Muscle layer of duodenum (tissue), 2 donors: Measurements from ENCODE around the gene PSEN2.

Experiments used
- H3K27ac ChIP-seq: one replicate; pipeline ENCODE4 v1.7.0; 2013; ENCODE audit warnings: mild to moderate bottlenecking, low read length
- H3K27me3 ChIP-seq: one replicate; pipeline ENCODE4 v1.7.0; 2013; ENCODE audit warnings: low read depth, mild to moderate bottlenecking, control low read depth, low read length
- H3K36me3 ChIP-seq, 2 donors: one replicate each; pipeline ENCODE4 v1.7.0; 2013; ENCODE audit warnings: low read length in 2 of 2, control low read depth in 1 of 2, mild to moderate bottlenecking in 1 of 2; ENCODE audit not compliant: insufficient read depth in 2 of 2, control insufficient read depth in 1 of 2
- H3K4me1 ChIP-seq, 2 donors: one replicate each; pipeline ENCODE4 v1.7.0; 2013; ENCODE audit warnings: low read length in 2 of 2, mild to moderate bottlenecking in 2 of 2, control low read depth in 1 of 2, moderate library complexity in 1 of 2; ENCODE audit not compliant: insufficient read depth in 2 of 2, control insufficient read depth in 1 of 2
- H3K4me3 ChIP-seq, 2 donors: one replicate each; pipeline ENCODE4 v1.7.0; 2013; ENCODE audit warnings: low read length in 2 of 2, low read depth in 1 of 2, mild to moderate bottlenecking in 1 of 2
- H3K9me3 ChIP-seq, 2 donors: one replicate each; pipeline ENCODE4 v1.7.0; 2013; ENCODE audit warnings: low read length in 2 of 2, control low read depth in 1 of 2, mild to moderate bottlenecking in 1 of 2; ENCODE audit not compliant: control insufficient read depth in 1 of 2
- donor health status: healthy.

The PSEN2 gene

GRCh38 chr1:226943927-226944326, 73.5 kb downstream of the PSEN2 start:
- Histone ChIP-seq H3K36me3 (peaks cover 0 to 6% of the 10 kb centered on the region in 2 donors), H3K27ac (no peak overlapping the region), H3K9me3 (peaks cover 0 to 4% of the 10 kb centered on the region in 2 donors), H3K4me3 (no peak overlapping the region), H3K27me3 (no peaks in the 10 kb centered on the region), H3K4me1 (peaks cover 24 to 46% of the 10 kb centered on the region in 2 donors)

- H3K27ac ChIP-seq = peak overlapping the region; percentile 21
- peaks cover 0 to 4% of the 10 kb centered on the region in 2 donors for H3K9me3 ChIP-seq
- H3K4me1 ChIP-seq = peaks cover 24 to 46% of the 10 kb centered on the region in 2 donors
- H3K27me3 ChIP-seq = no peaks in the 10 kb centered on the region
- no peak overlapping the region for H3K4me3 ChIP-seq
- no peaks in the 10 kb centered on the region for H3K36me3 ChIP-seq
Measured at GRCh38 chr1:226945106-226945857, 74.9 kb downstream of the PSEN2 start.
